ENCODE data around the gene OSBPL7. TPM values are rescaled to one million over a fixed set of nuclear protein-coding genes. Genes with fewer than 3 reads are reported as not detected.

Gene OSBPL7
- total RNA-seq, 1 experiment from 2014 or later, result 46.8 TPM

DNA sequence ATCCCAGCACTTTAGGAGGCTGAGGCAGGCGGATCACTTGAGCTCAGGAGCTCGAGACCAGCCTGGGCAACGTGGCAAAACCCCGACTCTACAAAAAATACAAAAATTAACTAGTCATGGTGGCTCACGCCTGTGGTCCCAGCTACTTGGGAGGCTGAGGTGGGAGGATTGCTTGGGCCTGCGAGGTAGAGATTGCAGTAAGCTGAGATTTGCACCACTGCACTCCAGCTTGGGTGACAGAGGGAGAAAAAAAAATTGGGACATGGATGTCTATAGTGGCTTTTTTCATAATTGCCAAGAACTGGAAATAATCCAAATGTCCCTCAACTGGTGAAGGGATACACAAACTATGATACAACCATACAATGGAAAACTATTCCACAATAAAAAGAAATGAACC is 28.6 kb downstream of the OSBPL7 start:
- peaks cover 9% of the 10 kb centered on the region; the same call in 1 of the 2 replicates for H3K4me1 ChIP-seq
- POLR2A ChIA-PET, result no interaction called here
- Mint-ChIP-seq H3K4me1 (ENCODE audit: low read depth, unreplicated experiment) (peaks cover 17% of the 10 kb centered on the region), H3K36me3 (ENCODE audit: insufficient read depth, unreplicated experiment) (no peaks in the 10 kb centered on the region), H3K9me3 (ENCODE audit: unreplicated experiment) (no peaks in the 10 kb centered on the region), H3K4me3 (ENCODE audit: unreplicated experiment) (no peak overlapping the region), H3K27me3 (ENCODE audit: insufficient read depth, unreplicated experiment) (peaks cover 52% of the 10 kb centered on the region), H3K27ac (ENCODE audit: unreplicated experiment) (no peak overlapping the region)
- H3K9me3 ChIP-seq, result 0 out of 2 replicates have a peak, but pooled peaks cover 2% of the 10 kb centered on the region
- no peak overlapping the region for H3K4me3 ChIP-seq (ENCODE audit: low read depth, low read length)
- BruUV-seq (replicated peaks), result no TSS peak
- TF ChIP-seq, protein P1, sequence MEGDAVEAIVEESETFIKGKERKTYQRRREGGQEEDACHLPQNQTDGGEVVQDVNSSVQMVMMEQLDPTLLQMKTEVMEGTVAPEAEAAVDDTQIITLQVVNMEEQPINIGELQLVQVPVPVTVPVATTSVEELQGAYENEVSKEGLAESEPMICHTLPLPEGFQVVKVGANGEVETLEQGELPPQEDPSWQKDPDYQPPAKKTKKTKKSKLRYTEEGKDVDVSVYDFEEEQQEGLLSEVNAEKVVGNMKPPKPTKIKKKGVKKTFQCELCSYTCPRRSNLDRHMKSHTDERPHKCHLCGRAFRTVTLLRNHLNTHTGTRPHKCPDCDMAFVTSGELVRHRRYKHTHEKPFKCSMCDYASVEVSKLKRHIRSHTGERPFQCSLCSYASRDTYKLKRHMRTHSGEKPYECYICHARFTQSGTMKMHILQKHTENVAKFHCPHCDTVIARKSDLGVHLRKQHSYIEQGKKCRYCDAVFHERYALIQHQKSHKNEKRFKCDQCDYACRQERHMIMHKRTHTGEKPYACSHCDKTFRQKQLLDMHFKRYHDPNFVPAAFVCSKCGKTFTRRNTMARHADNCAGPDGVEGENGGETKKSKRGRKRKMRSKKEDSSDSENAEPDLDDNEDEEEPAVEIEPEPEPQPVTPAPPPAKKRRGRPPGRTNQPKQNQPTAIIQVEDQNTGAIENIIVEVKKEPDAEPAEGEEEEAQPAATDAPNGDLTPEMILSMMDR (IDR thresholded peaks at IDR 0.05; ENCODE audit: insufficient read depth in 1 of 2, low read depth in 1 of 2, low read length in 1 of 2, severe bottlenecking in 1 of 2, unreplicated experiment in 1 of 2), result no peak
- peaks cover 5% of the 10 kb centered on the region for H3K27me3 ChIP-seq (replicated peaks; ENCODE audit: control insufficient read depth, insufficient read depth, low read length)
- H3K36me3 ChIP-seq (ENCODE audit: control insufficient read depth, insufficient read depth, low read length), result no peaks in the 10 kb centered on the region
- CTCF ChIA-PET, result interaction anchor here (1.6 kb wide), 1 partner anchor 60 kb away, joined by 4 read pairs; the partner anchor contains the start of gene TBX21
- intact Hi-C loops (cut with micrococcal nuclease; ENCODE audit: unreplicated experiment), result no loop called here
- peak in 1 of 2 experiments; percentile 19 for DNase-seq

GRCh38 chr17:47792457-47792856 is 29.1 kb downstream of the OSBPL7 start:
- Histone ChIP-seq H3K27me3 (replicated peaks; ENCODE audit: control insufficient read depth, insufficient read depth, low read length) (peaks cover 5% of the 10 kb centered on the region), H3K36me3 (ENCODE audit: control insufficient read depth, insufficient read depth, low read length) (no peaks in the 10 kb centered on the region), H3K9me3 (0 out of 2 replicates have a peak, but pooled peaks cover 2% of the 10 kb centered on the region), H3K4me3 (ENCODE audit: low read depth, low read length) (no peak overlapping the region), H3K4me1 (peaks cover 9% of the 10 kb centered on the region; the same call in 1 of the 2 replicates)
- intact Hi-C loops (cut with micrococcal nuclease; ENCODE audit: unreplicated experiment), result no loop called here
- Mint-ChIP-seq H3K27me3 (ENCODE audit: insufficient read depth, unreplicated experiment) (peaks cover 52% of the 10 kb centered on the region), H3K36me3 (ENCODE audit: insufficient read depth, unreplicated experiment) (no peaks in the 10 kb centered on the region), H3K4me3 (ENCODE audit: unreplicated experiment) (no peak overlapping the region), H3K27ac (ENCODE audit: unreplicated experiment) (no peak overlapping the region), H3K9me3 (ENCODE audit: unreplicated experiment) (no peaks in the 10 kb centered on the region), H3K4me1 (ENCODE audit: low read depth, unreplicated experiment) (peaks cover 17% of the 10 kb centered on the region)
- TF ChIP-seq, protein P1 (IDR thresholded peaks at IDR 0.05; ENCODE audit: insufficient read depth in 1 of 2, low read depth in 1 of 2, low read length in 1 of 2, severe bottlenecking in 1 of 2, unreplicated experiment in 1 of 2), result no peak
- CTCF ChIA-PET, result interaction anchor here (1.6 kb wide), 1 partner anchor 59 kb away, joined by 4 read pairs; the partner anchor contains the start of gene TBX21
- BruUV-seq (replicated peaks), result no TSS peak
- POLR2A ChIA-PET, result no interaction called here
- DNase-seq, result no peak

- Histone ChIP-seq H3K4me3 (ENCODE audit: low read depth, low read length) (no peak overlapping the region), H3K36me3 (ENCODE audit: control insufficient read depth, insufficient read depth, low read length) (no peaks in the 10 kb centered on the region), H3K9me3 (peaks cover 2% of the 10 kb centered on the region; the same call in 1 of the 2 replicates), H3K4me1 (peaks cover 9% of the 10 kb centered on the region; the same call in 1 of the 2 replicates), H3K27me3 (replicated peaks; ENCODE audit: control insufficient read depth, insufficient read depth, low read length) (peaks cover 5% of the 10 kb centered on the region)
- no peak overlapping the region for H3K27ac Mint-ChIP-seq (ENCODE audit: unreplicated experiment)
- CTCF ChIA-PET, result interaction anchor here (0.6 to 1.6 kb wide), 4 partner anchors 15 to 94 kb away, joined by 3 to 11 read pairs (median 5); no protein-coding TSS in a partner anchor
- DNase-seq, result peak in 1 of 2 experiments; percentile 32
- no peaks in the 10 kb centered on the region for H3K36me3 Mint-ChIP-seq (ENCODE audit: insufficient read depth, unreplicated experiment)
- no peaks in the 10 kb centered on the region for H3K9me3 Mint-ChIP-seq (ENCODE audit: unreplicated experiment)
- peak overlapping the region; percentile 70 for H3K4me3 Mint-ChIP-seq (ENCODE audit: unreplicated experiment)
- TF ChIP-seq, protein P1 (IDR thresholded peaks at IDR 0.05; ENCODE audit: insufficient read depth in 1 of 2, low read depth in 1 of 2, low read length in 1 of 2, severe bottlenecking in 1 of 2, unreplicated experiment in 1 of 2), result no peak
- POLR2A ChIA-PET, result interaction anchor here (0.6 kb wide), 1 partner anchor 1302 kb away, joined by 3 read pairs; no protein-coding TSS in a partner anchor
- peaks cover 17% of the 10 kb centered on the region for H3K4me1 Mint-ChIP-seq (ENCODE audit: low read depth, unreplicated experiment)
- no TSS peak for BruUV-seq (replicated peaks)
- peaks cover 54% of the 10 kb centered on the region for H3K27me3 Mint-ChIP-seq (ENCODE audit: insufficient read depth, unreplicated experiment)
- intact Hi-C loops (cut with micrococcal nuclease; ENCODE audit: unreplicated experiment), result no loop called here
Observed at GRCh38 chr17:47791025-47791424, 30.6 kb downstream of the OSBPL7 start.
